A549 (cell line): Measurements from ENCODE around the gene EXOG.

Source experiments
- CHD4 ChIP-seq: fragments of 200-600 bp; sonication (generic); IDR thresholded peaks from 2 replicates; pipeline ENCODE4 v1.6.1; 2016; ENCODE audit warnings: antibody characterized with exemption, mild to moderate bottlenecking, borderline replicate concordance
- CTCF ChIP-seq: fragments of >200 bp; sonication (Bioruptor Twin); formaldehyde crosslinking; IDR thresholded peaks from 3 replicates; pipeline ENCODE4 v1.5.1; 2016
- ESRRA ChIP-seq: fragments of 150-350 bp; IDR thresholded peaks from 2 replicates; pipeline ENCODE4 v1.6.1; 2014; ENCODE audit warnings: mild to moderate bottlenecking, low read length, borderline replicate concordance
- KDM5A ChIP-seq: fragments of 200-600 bp; sonication (generic); IDR thresholded peaks from 2 replicates; pipeline ENCODE4 v1.6.1; 2016; ENCODE audit warnings: antibody characterized with exemption, mild to moderate bottlenecking
- PHF8 ChIP-seq: fragments of 200-600 bp; sonication (generic); IDR thresholded peaks from 2 replicates; pipeline ENCODE4 v1.6.1; 2016; ENCODE audit warnings: low read depth, mild to moderate bottlenecking, antibody characterized with exemption, moderate library complexity, borderline replicate concordance
- POLR2A ChIP-seq: IDR thresholded peaks from 2 replicates; pipeline ENCODE4 v1.6.1; 2012; ENCODE audit warnings: mild to moderate bottlenecking, low read length
- POLR2AphosphoS2 ChIP-seq: conservative IDR thresholded peaks from 2 replicates; pipeline ENCODE4 v1.6.1; 2012; ENCODE audit warnings: low read length, improper control_type of control experiment, inconsistent platforms
- RAD21 ChIP-seq, 2 experiments: fragments of >200 bp in 1 of 2; sonication (Bioruptor Twin) in 1 of 2; formaldehyde crosslinking in 1 of 2; IDR thresholded peaks in 1 of 2; conservative IDR thresholded peaks in 1 of 2; 2 replicates in 1 of 2; 3 replicates in 1 of 2; pipeline ENCODE4 v1.6.1; 2012 to 2018; ENCODE audit warnings: inconsistent platforms in 1 of 2
- RCOR1 ChIP-seq: fragments of 150-350 bp; IDR thresholded peaks from 2 replicates; pipeline ENCODE4 v1.6.1; 2014; ENCODE audit warnings: antibody characterized with exemption, low read length, low read depth
- RFX5 ChIP-seq: fragments of 450-650 bp; IDR thresholded peaks from 2 replicates; pipeline ENCODE4 v1.7.1; 2014; ENCODE audit warnings: antibody characterized with exemption, mild to moderate bottlenecking, moderate library complexity
- RNF2 ChIP-seq: fragments of 200-600 bp; sonication (generic); IDR thresholded peaks from 2 replicates; pipeline ENCODE4 v1.6.1; 2016; ENCODE audit warnings: low read depth, mild to moderate bottlenecking, antibody characterized with exemption, moderate library complexity, borderline replicate concordance
- SMC3 ChIP-seq: fragments of >200 bp; sonication (Bioruptor Twin); formaldehyde crosslinking; IDR thresholded peaks from 3 replicates; pipeline ENCODE4 v1.6.1; 2018; ENCODE audit warnings: inconsistent platforms
- ZC3H11A ChIP-seq: fragments of 450-650 bp; IDR thresholded peaks from 2 replicates; pipeline ENCODE4 v1.6.1; 2014; ENCODE audit warnings: antibody characterized with exemption, mild to moderate bottlenecking

GRCh38 chr3:38573556-38573955 is 77.4 kb downstream of the EXOG start:
- TF ChIP-seq POLR2A (no peak), POLR2AphosphoS2 (no peak), CTCF (no peak), SMC3 (no peak), KDM5A (no peak), PHF8 (no peak), ZC3H11A (no peak), RAD21 (conservative IDR thresholded peaks at IDR 0.05 in 1 of 2, IDR thresholded peaks at IDR 0.05 in 1 of 2) (no peak), RCOR1 (no peak), CHD4 (no peak), RFX5 (no peak), RNF2 (no peak), ESRRA (no peak)
